Ascending aorta (tissue), 2 donors: Measurements from ENCODE around the gene OR7G2. TPM values are rescaled to one million over a fixed set of nuclear protein-coding genes. Genes with fewer than 3 reads are reported as not detected.
"Not testable (repeated sequence)": the region's sequence is repeated elsewhere in the genome, so short reads cannot be mapped to it uniquely, and the experiment has no call there.

ENCODE experiments used
- DNase-seq, 2 donors: peaks; one replicate each; pipeline ENCODE4 v3.0.0-alpha.2; 2019; ENCODE audit warnings: low spot score in 2 of 2
- H3K27ac ChIP-seq, 2 donors: fragments of 200-600 bp; sonication (generic); one replicate each; pipeline ENCODE4 v1.5.1; 2016 to 2017; ENCODE audit warnings: mild to moderate bottlenecking in 1 of 2
- H3K27me3 ChIP-seq: fragments of 200-600 bp; sonication (generic); one replicate; pipeline ENCODE4 v1.5.1; 2017
- H3K36me3 ChIP-seq, 2 donors: fragments of 200-600 bp; sonication (generic); one replicate each; pipeline ENCODE4 v1.5.1; 2016
- H3K4me1 ChIP-seq, 2 donors: fragments of 200-600 bp; sonication (generic); one replicate each; pipeline ENCODE4 v1.5.1; 2016 to 2017; ENCODE audit warnings: mild to moderate bottlenecking in 1 of 2
- H3K4me3 ChIP-seq, 2 donors: fragments of 200-600 bp; sonication (generic); one replicate each; pipeline ENCODE4 v1.5.1; 2016 to 2017; ENCODE audit warnings: mild to moderate bottlenecking in 1 of 2
- H3K9me3 ChIP-seq, 2 donors: fragments of 200-600 bp; sonication (generic); one replicate each; pipeline ENCODE4 v1.5.1; 2016
- CTCF ChIP-seq, 3 experiments: fragments of 200-600 bp in 2 of 3; fragments of 450-650 bp in 1 of 3; sonication (generic) in 2 of 3; IDR thresholded peaks; one replicate each; pipeline ENCODE4 v1.5.1; 2016 to 2019; ENCODE audit warnings: antibody characterized with exemption in 3 of 3, mild to moderate bottlenecking in 1 of 3, moderate library complexity in 1 of 3
- intact Hi-C: fragments of 100-400 bp; cut with DNase I; formaldehyde crosslinking; loops from one replicate; pipeline ENCODE4 v1.15.1; 2023
- total RNA-seq: library from RNA; depleted of rRNA; stranded (reverse); fragments of >200 nt; gene quantifications from one replicate; pipeline ENCODE4 v1.1.0, GENCODE V29; 2016

OR7G2 gene
- total RNA-seq, 1 donor from 2014 or later, result not detected

- no peak for TF ChIP-seq CTCF (IDR thresholded peaks at IDR 0.05)
- intact Hi-C loops, result no loop called here
- no peak overlapping the region for H3K27ac ChIP-seq
Observed at GRCh38 chr19:9058905-9059667, 48.2 kb downstream of the OR7G2 start.

GRCh38 chr19:9057505-9058258, 49.6 kb downstream of the OR7G2 start:
- no peaks in the 10 kb centered on the region for H3K27me3 ChIP-seq
- no peak overlapping the region for H3K4me3 ChIP-seq
- no peaks in the 10 kb centered on the region for H3K9me3 ChIP-seq
- H3K27ac ChIP-seq, result no peak overlapping the region
- no peaks in the 10 kb centered on the region for H3K36me3 ChIP-seq
- no peak for TF ChIP-seq CTCF (IDR thresholded peaks at IDR 0.05)
- DNase-seq, result no peak
- intact Hi-C loops, result no loop called here
- no peaks in the 10 kb centered on the region for H3K4me1 ChIP-seq

More at GRCh38 chr19:9058905-9059667, 48.2 kb downstream of the OR7G2 start:
- DNase-seq, result no peak
- no peaks in the 10 kb centered on the region for H3K36me3 ChIP-seq
- no peaks in the 10 kb centered on the region for H3K27me3 ChIP-seq
- no peaks in the 10 kb centered on the region for H3K4me1 ChIP-seq
- no peak overlapping the region for H3K4me3 ChIP-seq
- no peaks in the 10 kb centered on the region for H3K9me3 ChIP-seq

GRCh38 chr19:9056131-9056530, 51.1 kb downstream of the OR7G2 start:
- H3K4me3 ChIP-seq, DNase-seq, H3K9me3 ChIP-seq, H3K27ac ChIP-seq, H3K4me1 ChIP-seq, H3K27me3 ChIP-seq, H3K36me3 ChIP-seq, intact Hi-C loops: not testable (repeated sequence)

- Histone ChIP-seq H3K27ac (no peak overlapping the region), H3K36me3 (no peaks in the 10 kb centered on the region), H3K4me3 (no peak overlapping the region), H3K27me3 (no peaks in the 10 kb centered on the region), H3K4me1 (no peaks in the 10 kb centered on the region), H3K9me3 (no peaks in the 10 kb centered on the region)
- no peak for DNase-seq
- no peak for TF ChIP-seq CTCF (IDR thresholded peaks at IDR 0.05)
- intact Hi-C loops, result no loop called here
Observed at GRCh38 chr19:9054765-9055164, 52.5 kb downstream of the OR7G2 start.

GRCh38 chr19:9054207-9054606, 53.1 kb downstream of the OR7G2 start:
- no peak for TF ChIP-seq CTCF (IDR thresholded peaks at IDR 0.05)
- intact Hi-C loops, result no loop called here
- H3K4me1 ChIP-seq, result no peaks in the 10 kb centered on the region
- H3K27ac ChIP-seq, result no peak overlapping the region
- H3K9me3 ChIP-seq, result no peaks in the 10 kb centered on the region
- no peak for DNase-seq
- H3K36me3 ChIP-seq, result no peaks in the 10 kb centered on the region
- H3K27me3 ChIP-seq, result no peaks in the 10 kb centered on the region
- H3K4me3 ChIP-seq, result no peak overlapping the region

- H3K36me3 ChIP-seq, intact Hi-C loops, H3K4me1 ChIP-seq, H3K27me3 ChIP-seq, H3K27ac ChIP-seq, DNase-seq, H3K9me3 ChIP-seq, H3K4me3 ChIP-seq: not testable (repeated sequence)
Observed at GRCh38 chr19:9053674-9054073, 53.6 kb downstream of the OR7G2 start.
